Measurements from ENCODE around the gene VPS16. TPM values are rescaled to one million over a fixed set of nuclear protein-coding genes. Genes with fewer than 3 reads are reported as not detected.

The VPS16 gene
- total RNA-seq, 1 experiment from 2014 or later, result 26.2 TPM

DNA sequence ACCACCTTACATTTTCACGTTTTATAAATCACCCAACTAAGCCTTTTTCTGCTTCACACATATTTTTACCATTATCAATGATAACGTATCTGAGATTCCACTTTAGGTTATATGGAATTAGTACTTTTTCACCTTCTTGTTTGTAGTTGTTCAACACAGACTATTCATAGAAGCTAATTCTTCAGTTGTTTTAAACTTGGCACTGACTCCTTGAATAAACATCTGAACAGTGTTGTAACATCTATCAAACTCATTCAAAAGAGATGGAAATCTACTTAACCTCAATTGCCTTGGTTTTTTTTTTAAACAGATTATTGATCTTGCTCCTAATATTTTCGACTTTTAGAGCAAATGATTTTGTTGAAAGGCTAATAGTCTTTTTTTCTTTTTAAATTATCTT is 67.0 kb downstream of the VPS16 start (continued):
- TF ChIP-seq SMAD3 (CRISPR knock-in tag; IDR thresholded peaks at IDR 0.05; ENCODE audit: borderline replicate concordance), result no peak

DNA sequence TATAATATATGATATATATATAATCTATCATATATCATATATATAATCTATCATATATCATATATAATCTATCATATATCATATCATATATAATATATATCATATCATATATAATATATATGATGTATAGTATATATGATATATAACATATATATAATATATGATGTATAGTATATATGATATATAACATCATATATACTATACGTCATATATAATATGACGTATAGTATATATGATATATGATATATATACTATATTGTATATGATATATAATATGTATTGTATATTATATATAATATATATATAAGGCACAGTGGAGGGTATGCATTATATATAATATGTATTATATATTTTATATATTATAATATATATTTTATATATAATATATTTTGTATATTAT is 69.4 kb downstream of the VPS16 start:
- POLR2A ChIA-PET, result no interaction called here
- ATAC-seq (no peak), DNase-seq (ENCODE audit: low spot score) (no peak)
- no peaks in the 10 kb centered on the region for H3K27me3 Mint-ChIP-seq (ENCODE audit: low read depth)
- peaks cover 5% of the 10 kb centered on the region for H3K9me3 Mint-ChIP-seq
- H3K27ac Mint-ChIP-seq, result no peak overlapping the region
- peaks cover 11% of the 10 kb centered on the region for H3K36me3 Mint-ChIP-seq
- TF ChIP-seq, protein P1, sequence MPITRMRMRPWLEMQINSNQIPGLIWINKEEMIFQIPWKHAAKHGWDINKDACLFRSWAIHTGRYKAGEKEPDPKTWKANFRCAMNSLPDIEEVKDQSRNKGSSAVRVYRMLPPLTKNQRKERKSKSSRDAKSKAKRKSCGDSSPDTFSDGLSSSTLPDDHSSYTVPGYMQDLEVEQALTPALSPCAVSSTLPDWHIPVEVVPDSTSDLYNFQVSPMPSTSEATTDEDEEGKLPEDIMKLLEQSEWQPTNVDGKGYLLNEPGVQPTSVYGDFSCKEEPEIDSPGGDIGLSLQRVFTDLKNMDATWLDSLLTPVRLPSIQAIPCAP (CRISPR knock-in tag; IDR thresholded peaks at IDR 0.05), result no peak
- TF ChIP-seq NR3C1 (CRISPR knock-in tag; conservative IDR thresholded peaks at IDR 0.05; ENCODE audit: low read depth) (no peak), ZNF263 (CRISPR knock-in tag; IDR thresholded peaks at IDR 0.05; ENCODE audit: low read depth) (no peak), ZNF121 (CRISPR knock-in tag; IDR thresholded peaks at IDR 0.05) (no peak), NFYB (CRISPR knock-in tag; conservative IDR thresholded peaks at IDR 0.05; ENCODE audit: low read depth) (no peak), RORB (CRISPR knock-in tag; IDR thresholded peaks at IDR 0.05) (no peak), ZNF423 (CRISPR knock-in tag; IDR thresholded peaks at IDR 0.05) (no peak), TEAD1 (CRISPR knock-in tag; IDR thresholded peaks at IDR 0.05) (no peak), SMAD4 (CRISPR knock-in tag; IDR thresholded peaks at IDR 0.05) (no peak), SMAD3 (CRISPR knock-in tag; IDR thresholded peaks at IDR 0.05; ENCODE audit: borderline replicate concordance) (no peak), CREB1 (CRISPR knock-in tag; IDR thresholded peaks at IDR 0.05) (no peak), PRRX2 (CRISPR knock-in tag; IDR thresholded peaks at IDR 0.05) (no peak), GTF2I (CRISPR knock-in tag; conservative IDR thresholded peaks at IDR 0.05) (no peak), JUN (CRISPR knock-in tag; IDR thresholded peaks at IDR 0.05) (no peak)
- TF ChIP-seq, protein P2, sequence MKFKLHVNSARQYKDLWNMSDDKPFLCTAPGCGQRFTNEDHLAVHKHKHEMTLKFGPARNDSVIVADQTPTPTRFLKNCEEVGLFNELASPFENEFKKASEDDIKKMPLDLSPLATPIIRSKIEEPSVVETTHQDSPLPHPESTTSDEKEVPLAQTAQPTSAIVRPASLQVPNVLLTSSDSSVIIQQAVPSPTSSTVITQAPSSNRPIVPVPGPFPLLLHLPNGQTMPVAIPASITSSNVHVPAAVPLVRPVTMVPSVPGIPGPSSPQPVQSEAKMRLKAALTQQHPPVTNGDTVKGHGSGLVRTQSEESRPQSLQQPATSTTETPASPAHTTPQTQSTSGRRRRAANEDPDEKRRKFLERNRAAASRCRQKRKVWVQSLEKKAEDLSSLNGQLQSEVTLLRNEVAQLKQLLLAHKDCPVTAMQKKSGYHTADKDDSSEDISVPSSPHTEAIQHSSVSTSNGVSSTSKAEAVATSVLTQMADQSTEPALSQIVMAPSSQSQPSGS (CRISPR knock-in tag; IDR thresholded peaks at IDR 0.05; ENCODE audit: borderline replicate concordance, low read depth), result no peak
- TF ChIP-seq, protein P3, sequence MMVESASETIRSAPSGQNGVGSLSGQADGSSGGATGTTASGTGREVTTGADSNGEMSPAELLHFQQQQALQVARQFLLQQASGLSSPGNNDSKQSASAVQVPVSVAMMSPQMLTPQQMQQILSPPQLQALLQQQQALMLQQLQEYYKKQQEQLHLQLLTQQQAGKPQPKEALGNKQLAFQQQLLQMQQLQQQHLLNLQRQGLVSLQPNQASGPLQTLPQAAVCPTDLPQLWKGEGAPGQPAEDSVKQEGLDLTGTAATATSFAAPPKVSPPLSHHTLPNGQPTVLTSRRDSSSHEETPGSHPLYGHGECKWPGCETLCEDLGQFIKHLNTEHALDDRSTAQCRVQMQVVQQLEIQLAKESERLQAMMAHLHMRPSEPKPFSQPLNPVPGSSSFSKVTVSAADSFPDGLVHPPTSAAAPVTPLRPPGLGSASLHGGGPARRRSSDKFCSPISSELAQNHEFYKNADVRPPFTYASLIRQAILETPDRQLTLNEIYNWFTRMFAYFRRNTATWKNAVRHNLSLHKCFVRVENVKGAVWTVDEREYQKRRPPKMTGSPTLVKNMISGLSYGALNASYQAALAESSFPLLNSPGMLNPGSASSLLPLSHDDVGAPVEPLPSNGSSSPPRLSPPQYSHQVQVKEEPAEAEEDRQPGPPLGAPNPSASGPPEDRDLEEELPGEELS (CRISPR knock-in tag; IDR thresholded peaks at IDR 0.05), result no peak
- TF ChIP-seq, protein P4, sequence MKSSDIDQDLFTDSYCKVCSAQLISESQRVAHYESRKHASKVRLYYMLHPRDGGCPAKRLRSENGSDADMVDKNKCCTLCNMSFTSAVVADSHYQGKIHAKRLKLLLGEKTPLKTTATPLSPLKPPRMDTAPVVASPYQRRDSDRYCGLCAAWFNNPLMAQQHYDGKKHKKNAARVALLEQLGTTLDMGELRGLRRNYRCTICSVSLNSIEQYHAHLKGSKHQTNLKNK (CRISPR knock-in tag; IDR thresholded peaks at IDR 0.05), result no peak
- TF ChIP-seq, protein P5, sequence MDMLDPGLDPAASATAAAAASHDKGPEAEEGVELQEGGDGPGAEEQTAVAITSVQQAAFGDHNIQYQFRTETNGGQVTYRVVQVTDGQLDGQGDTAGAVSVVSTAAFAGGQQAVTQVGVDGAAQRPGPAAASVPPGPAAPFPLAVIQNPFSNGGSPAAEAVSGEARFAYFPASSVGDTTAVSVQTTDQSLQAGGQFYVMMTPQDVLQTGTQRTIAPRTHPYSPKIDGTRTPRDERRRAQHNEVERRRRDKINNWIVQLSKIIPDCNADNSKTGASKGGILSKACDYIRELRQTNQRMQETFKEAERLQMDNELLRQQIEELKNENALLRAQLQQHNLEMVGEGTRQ (CRISPR knock-in tag; IDR thresholded peaks at IDR 0.05), result no peak
- TF ChIP-seq, protein P6, sequence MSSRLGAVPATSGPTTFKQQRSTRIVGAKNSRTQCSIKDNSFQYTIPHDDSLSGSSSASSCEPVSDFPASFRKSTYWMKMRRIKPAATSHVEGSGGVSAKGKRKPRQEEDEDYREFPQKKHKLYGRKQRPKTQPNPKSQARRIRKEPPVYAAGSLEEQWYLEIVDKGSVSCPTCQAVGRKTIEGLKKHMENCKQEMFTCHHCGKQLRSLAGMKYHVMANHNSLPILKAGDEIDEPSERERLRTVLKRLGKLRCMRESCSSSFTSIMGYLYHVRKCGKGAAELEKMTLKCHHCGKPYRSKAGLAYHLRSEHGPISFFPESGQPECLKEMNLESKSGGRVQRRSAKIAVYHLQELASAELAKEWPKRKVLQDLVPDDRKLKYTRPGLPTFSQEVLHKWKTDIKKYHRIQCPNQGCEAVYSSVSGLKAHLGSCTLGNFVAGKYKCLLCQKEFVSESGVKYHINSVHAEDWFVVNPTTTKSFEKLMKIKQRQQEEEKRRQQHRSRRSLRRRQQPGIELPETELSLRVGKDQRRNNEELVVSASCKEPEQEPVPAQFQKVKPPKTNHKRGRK (CRISPR knock-in tag; IDR thresholded peaks at IDR 0.05; ENCODE audit: borderline replicate concordance), result no peak
- peaks cover 8% of the 10 kb centered on the region for H3K4me1 Mint-ChIP-seq
- H3K4me3 Mint-ChIP-seq, result no peak overlapping the region
- CTCF ChIA-PET, result interaction anchor here (0.6 kb wide), 3 partner anchors 20 to 259 kb away, joined by 3 to 5 read pairs (median 3); no protein-coding TSS in a partner anchor
